ENCODE results near the gene ADAMTS19.

ADAMTS19 gene

DNA sequence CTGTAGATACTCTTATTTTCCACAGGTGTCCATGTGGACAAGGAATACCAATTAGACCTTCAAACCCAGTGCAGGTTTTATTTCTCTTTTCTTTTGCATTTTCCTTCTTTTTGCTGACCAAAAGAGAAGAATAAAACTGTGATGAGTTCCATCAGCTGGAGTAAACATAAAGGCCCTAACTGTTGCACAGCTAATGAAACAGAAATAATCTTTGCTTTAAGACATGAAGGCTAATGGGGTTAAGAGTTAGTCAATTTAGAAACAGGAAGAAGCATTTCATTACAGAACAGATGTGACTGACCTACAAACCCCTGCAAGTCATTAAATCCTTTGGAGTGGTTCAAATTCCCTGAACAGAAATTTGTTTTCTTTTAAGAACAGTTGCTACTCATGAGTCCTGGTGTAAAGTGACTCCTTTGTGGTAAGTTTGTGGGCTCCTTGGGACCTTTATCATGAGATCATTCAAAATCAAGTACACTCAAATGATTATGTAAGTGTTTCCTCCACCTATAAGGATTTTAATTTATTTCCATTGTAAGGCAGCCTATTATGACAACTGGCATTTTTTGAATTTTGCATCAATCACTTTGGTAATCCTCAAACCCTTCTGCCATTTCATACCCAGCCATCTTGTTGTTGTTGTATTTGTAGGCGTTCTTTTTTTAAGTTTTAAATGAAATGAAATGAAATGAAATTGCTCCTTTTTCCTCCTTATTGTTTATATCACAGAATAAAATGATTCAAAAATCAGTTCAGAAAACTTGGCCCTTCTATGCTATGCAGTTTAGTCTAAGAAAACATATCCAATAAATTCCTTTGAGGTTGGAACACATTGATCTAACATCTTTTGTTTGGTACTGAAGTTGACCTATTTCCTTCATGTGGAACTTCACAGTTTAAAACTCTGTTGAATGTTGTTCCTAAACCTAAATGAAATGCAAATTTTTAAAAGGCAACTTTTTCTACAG lies 289.1 kb downstream of the ADAMTS19 start:
- DNase-seq (ENCODE audit: low read depth in 2 of 3, low spot score in 1 of 3) = no peak

DNA sequence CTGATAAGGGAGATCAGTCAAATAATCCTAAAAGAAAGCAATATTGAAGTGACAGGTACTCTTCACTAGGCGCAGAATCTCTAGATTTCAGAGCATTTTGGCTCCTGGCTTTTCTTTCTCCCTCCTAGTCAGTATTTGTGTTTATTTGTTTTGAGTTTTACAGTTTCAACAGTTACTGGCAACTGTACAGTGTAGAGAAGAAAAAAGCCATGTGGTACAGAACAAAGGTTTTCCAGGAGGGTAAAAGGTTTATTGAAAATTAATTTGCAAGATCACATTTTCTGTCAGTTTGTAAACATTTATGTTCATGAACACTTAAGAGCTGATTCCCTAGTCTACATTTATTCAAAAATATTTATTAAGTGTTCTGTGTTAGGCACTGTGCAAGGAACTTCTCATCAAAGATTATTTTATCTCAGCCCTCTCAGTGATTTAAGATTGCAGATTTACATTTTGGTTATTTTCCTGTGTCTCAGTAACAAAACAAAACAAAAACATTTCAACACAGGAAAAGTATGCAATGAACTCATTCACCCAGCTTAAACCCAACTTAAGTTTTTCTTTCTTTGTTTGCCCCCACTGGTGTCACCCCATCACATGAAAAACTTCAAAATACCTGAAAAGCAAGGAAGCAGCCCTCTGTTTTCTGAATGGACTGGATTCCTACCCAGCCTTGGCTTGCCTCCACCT lies 300.7 kb downstream of the ADAMTS19 start:
- DNase-seq (ENCODE audit: low read depth in 2 of 3, low spot score in 1 of 3) = no peak

DNA sequence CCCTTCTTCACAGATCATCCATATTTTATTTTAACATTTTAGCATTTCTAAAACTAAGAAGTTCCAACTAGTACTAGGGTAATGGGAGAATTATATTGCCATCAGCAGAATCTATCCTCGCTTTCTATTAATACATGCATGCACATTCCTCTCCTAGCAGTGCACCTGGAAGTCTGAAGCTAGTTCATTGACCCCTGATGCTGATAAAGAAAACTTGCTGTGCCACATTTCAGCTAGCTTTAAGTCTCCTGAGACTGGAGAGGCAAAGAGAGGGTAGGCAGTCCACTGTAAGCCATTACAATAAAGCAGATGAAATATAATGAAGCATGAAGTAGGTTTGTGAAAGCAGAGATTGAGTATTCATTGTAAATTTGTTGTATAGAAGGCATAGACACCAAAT lies 303.6 kb downstream of the ADAMTS19 start:
- DNase-seq (ENCODE audit: low read depth in 2 of 3, low spot score in 1 of 3) = no peak

DNA sequence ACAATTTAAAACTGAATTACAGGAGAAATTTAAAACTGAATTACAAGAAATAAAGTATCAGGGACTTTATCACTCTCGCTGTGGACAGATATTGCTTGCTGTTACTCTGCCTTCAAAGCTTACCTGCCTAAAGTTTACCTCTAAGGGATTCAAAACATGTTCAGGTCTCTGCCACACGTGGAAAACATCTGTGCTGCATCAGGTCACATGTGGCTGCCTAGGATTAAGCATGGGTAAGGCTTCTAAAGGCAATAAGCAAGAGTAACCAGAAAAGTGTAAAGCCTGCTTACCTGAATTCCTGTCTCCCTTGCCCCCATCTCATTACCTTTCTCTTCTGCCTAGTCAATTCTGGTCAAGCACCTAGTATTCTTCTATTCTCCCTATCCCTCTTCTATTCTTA lies 306.7 kb downstream of the ADAMTS19 start:
- DNase-seq (ENCODE audit: low read depth in 2 of 3, low spot score in 1 of 3) = no peak

DNA sequence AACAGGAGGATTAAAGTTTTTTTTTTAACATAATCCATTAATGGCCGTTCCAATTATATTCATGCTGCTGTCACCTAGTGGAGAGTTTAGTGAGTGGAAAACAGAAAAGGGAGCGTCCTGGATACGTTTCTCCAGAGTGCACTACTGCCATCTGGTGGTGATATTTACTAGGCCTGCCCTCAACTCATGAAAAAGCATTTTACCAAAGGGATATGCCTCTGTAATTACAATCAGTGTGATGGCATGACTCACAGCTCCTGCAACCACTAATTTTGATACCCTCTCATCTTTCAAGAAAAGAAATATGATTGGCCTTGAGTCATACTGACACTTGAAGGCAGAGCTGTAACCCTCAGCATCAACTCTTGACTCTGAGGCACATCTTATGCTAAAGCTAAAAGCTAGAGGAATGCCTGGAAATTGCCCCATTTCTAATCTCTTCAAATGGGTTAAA lies 307.9 kb downstream of the ADAMTS19 start:
- DNase-seq (ENCODE audit: low read depth in 2 of 3, low spot score in 1 of 3) = peak; percentile 47 to 82 (median 54)

DNA sequence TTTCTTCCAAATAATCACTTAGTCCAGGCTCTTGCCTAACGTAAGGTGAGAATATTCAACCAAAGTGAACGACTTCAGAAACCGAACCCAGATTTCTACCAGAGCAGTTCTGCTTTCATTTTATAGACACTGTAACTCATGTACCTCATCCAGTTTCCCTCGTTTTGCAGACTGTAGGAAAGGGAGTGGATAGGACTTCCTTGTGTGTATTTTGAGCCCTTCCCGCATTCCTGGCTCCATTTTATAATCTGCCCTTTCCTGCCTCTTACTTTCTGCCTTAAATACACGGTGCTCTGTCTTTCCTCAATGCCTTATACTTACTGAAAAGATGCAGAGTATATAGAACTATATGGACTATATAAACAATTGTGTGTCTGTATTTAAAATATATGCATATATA lies 308.6 kb downstream of the ADAMTS19 start:
- DNase-seq (ENCODE audit: low read depth in 2 of 3, low spot score in 1 of 3) = no peak

DNA sequence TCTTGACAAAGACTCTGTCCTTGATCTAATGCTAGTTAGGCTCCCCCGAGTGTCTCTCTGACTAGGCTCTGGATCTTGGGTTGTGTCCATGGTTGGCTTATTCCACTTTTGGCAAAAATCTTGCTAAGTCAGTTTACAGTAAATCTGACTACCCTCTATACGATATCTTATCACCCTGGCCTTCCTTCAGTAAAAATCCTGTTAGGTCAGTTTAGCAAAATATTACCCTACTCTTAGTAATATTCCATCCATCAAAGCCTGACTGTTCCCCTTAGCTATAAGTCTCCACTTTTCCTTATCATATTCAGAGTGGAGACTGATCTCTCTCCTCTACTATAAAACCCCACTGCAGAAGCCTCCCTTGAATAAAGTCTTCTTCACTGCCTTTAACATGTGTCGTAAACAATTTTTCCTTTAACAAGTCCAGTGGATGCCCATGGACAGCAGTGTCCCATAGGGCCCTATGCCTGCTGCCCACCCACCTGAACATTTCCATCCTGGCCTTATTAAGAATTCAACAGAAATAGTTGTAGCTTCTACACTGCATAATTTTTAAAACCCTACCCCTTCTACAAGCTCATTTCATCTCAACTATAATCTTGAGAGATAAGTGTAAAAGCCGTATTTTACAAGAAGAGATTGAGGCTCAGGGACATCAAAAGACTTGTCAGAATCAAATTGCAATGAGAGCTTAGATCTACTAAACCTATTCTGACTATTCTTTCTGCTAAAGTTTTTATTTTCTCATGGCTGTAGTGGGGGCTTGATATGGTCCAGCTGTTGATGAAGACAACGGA lies 310.1 kb downstream of the ADAMTS19 start:
- no peak for DNase-seq (ENCODE audit: low read depth in 2 of 3, low spot score in 1 of 3)

DNA sequence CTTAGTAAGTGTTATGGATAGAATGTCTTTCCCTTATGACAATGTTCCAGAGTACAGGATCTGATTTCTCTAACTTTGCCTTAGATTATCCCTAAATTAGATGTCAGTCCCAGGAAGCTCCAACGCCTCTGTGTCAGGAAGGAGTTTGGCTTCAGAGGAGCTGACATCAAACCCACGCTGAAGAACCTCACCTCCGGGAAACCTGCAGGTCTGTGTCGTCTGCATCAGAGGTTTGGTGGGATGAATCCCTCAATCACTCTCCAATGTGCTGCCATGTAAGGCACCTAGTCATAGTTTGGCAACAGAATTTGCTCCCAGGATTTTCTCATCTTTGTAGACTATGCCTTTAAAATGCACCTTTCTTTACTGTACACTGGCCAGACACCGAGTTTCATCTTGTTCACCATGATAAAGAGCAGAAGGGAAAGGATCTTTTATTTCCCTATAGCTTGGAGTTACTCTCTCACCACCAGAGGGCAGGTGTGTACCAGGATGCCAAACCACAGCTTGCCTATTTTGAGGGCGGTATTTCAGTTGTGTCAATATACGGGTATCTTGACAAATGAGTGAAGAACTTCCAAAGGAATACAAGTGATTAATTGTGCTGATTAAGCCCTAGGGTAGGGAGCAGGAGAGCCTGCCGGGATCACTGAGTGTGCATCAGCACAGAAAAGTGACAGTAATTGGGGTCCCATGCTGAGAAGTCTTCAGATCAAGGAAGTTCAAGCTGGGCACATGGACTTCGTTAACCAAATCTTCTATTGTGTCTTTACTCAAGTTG lies 311.1 kb downstream of the ADAMTS19 start:
- DNase-seq (ENCODE audit: low read depth in 2 of 3, low spot score in 1 of 3) = peak; percentile 13 to 56 (median 30)

DNA sequence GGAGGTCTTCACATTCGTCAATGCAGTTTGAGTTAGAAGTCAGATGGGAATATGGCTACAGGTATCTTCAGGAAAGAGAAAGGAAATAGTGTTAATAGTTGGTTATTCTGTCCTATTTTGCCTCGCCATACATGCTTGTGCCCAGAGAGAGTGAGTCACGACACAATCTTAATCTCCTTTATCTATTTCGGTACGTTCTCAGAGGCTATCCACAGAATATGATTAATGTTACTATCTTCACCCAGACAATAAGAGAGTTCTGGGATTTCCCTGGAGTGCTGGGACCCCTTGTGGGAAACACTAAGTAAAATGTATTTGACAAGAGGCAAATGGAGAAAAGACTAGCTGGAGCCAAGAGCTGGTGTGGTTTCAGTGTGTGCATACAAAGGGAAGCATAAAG lies 313.3 kb downstream of the ADAMTS19 start:
- DNase-seq (ENCODE audit: low read depth in 2 of 3, low spot score in 1 of 3) = no peak

DNA sequence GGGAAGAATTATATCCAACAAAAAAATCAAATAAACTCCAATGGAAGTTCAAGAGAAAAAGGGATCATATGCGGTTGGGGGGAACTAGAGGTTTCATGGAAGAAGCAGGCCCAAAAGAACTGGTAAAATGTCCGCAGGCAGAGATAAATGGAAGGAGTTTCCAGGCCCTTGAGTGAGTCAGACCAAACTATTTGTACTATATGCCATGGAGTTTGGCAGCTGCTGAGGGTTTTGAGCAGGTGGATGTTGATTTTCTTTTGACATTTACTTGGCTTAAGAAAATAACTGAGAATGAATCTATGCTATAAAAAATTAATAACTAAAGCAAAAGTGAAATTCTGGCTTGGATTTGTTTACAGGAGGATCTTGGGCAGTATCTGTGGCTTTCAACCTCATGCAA lies 321.5 kb downstream of the ADAMTS19 start:
- DNase-seq (ENCODE audit: low read depth in 2 of 3, low spot score in 1 of 3) = no peak

Data from stimulated activated CD4-positive, alpha-beta T cell treated with anti-CD3 and anti-CD28 coated beads, Interleukin-12 subunit alpha, Interleukin-12 subunit beta, amount 100 ng/mL, for 48 hours (primary cell).